Erythroblast (primary cell): Measurements from ENCODE around the gene IFNG-AS1.

ENCODE experiments used
- GATA1 ChIP-seq: IDR thresholded peaks from 2 replicates; pipeline ENCODE4 v1.6.1; 2011; ENCODE audit warnings: low read depth, mild to moderate bottlenecking, control low read depth, low read length, moderate library complexity
- POLR2A ChIP-seq: IDR thresholded peaks from 2 replicates; pipeline ENCODE4 v1.6.1; 2011; ENCODE audit warnings: mild to moderate bottlenecking, low read length

- TF ChIP-seq POLR2A (no peak), GATA1 (no peak)
Observed at GRCh38 chr12:68013181-68013580, 23.9 kb downstream of the IFNG-AS1 start.
